H9 (cell line): ENCODE measurements around the gene OGDH. TPM values are rescaled to one million over a fixed set of nuclear protein-coding genes. Genes with fewer than 3 reads are reported as not detected.

Experiments used
- DNase-seq: peaks from one replicate; pipeline ENCODE4 v3.0.0-alpha.2; 2017
- H2AFZ ChIP-seq: one replicate; pipeline ENCODE4 v1.6.1; 2013; ENCODE audit warnings: mild to moderate bottlenecking, low read length, control low read depth, moderate library complexity
- H2AK5ac ChIP-seq: 2 replicates; pipeline ENCODE4 v1.6.1; 2013; ENCODE audit warnings: low read length, control low read depth, mixed read lengths; ENCODE audit not compliant: insufficient read length
- H2BK120ac ChIP-seq: one replicate; pipeline ENCODE4 v1.6.1; 2013; ENCODE audit warnings: low read depth, mild to moderate bottlenecking, low read length, control low read depth, inconsistent platforms; ENCODE audit not compliant: poor library complexity, severe bottlenecking
- H2BK12ac ChIP-seq: 2 replicates; pipeline ENCODE4 v1.6.1; 2013; ENCODE audit warnings: low read length, control low read depth, mixed read lengths, low read depth; ENCODE audit not compliant: insufficient read length
- H2BK15ac ChIP-seq: 2 replicates; pipeline ENCODE4 v1.6.1; 2013; ENCODE audit warnings: low read depth, low read length, control low read depth
- H2BK20ac ChIP-seq: one replicate; pipeline ENCODE4 v1.6.1; 2013; ENCODE audit warnings: low read depth, mild to moderate bottlenecking, low read length, control low read depth, inconsistent platforms; ENCODE audit not compliant: poor library complexity, severe bottlenecking
- H2BK5ac ChIP-seq: 2 replicates; pipeline ENCODE4 v1.6.1; 2013; ENCODE audit warnings: low read length, control low read depth, mixed read lengths; ENCODE audit not compliant: insufficient read length
- H3K14ac ChIP-seq: 2 replicates; pipeline ENCODE4 v1.6.1; 2013; ENCODE audit warnings: low read length, control low read depth; ENCODE audit not compliant: insufficient read depth
- H3K18ac ChIP-seq: 2 replicates; pipeline ENCODE4 v1.6.1; 2013; ENCODE audit warnings: low read depth, mild to moderate bottlenecking, mixed read lengths, low read length, control low read depth; ENCODE audit not compliant: insufficient read length
- H3K23ac ChIP-seq: 2 replicates; pipeline ENCODE4 v1.6.1; 2013; ENCODE audit warnings: low read length, control low read depth, mixed read lengths, low read depth; ENCODE audit not compliant: insufficient read length
- H3K23me2 ChIP-seq: 2 replicates; pipeline ENCODE4 v1.6.1; 2013; ENCODE audit warnings: low read depth, mild to moderate bottlenecking, mixed read lengths, low read length, control low read depth; ENCODE audit not compliant: insufficient read length, poor library complexity, severe bottlenecking
- H3K27ac ChIP-seq: 2 replicates; pipeline ENCODE4 v1.5.1; 2013; ENCODE audit warnings: low read length, control low read depth, mixed read lengths, low read depth; ENCODE audit not compliant: insufficient read length
- H3K27me3 ChIP-seq: 2 replicates; pipeline ENCODE4 v1.6.1; 2013; ENCODE audit warnings: low read length, control low read depth, inconsistent platforms; ENCODE audit not compliant: insufficient read depth
- H3K4ac ChIP-seq: 2 replicates; pipeline ENCODE4 v1.6.1; 2013; ENCODE audit warnings: low read depth, mild to moderate bottlenecking, control low read depth, inconsistent platforms, low read length, moderate library complexity
- H3K4me1 ChIP-seq: 2 replicates; pipeline ENCODE4 v1.6.1; 2013; ENCODE audit warnings: low read length, control low read depth, inconsistent platforms; ENCODE audit not compliant: insufficient read depth
- H3K4me2 ChIP-seq: 2 replicates; pipeline ENCODE4 v1.6.1; 2013; ENCODE audit warnings: low read length, control low read depth, mixed read lengths; ENCODE audit not compliant: insufficient read length, insufficient read depth
- H3K56ac ChIP-seq: 2 replicates; pipeline ENCODE4 v1.6.1; 2013; ENCODE audit warnings: low read depth, mild to moderate bottlenecking, mixed read lengths, low read length, control low read depth; ENCODE audit not compliant: insufficient read length
- H3K79me1 ChIP-seq: 2 replicates; pipeline ENCODE4 v1.6.1; 2013; ENCODE audit warnings: low read depth, mild to moderate bottlenecking, moderate library complexity, low read length, control low read depth, inconsistent platforms; ENCODE audit not compliant: insufficient read depth, poor library complexity, severe bottlenecking
- H3K79me2 ChIP-seq: 2 replicates; pipeline ENCODE4 v1.6.1; 2013; ENCODE audit warnings: low read length, control low read depth, inconsistent platforms; ENCODE audit not compliant: insufficient read depth
- H3K9ac ChIP-seq: 2 replicates; pipeline ENCODE4 v1.6.1; 2013; ENCODE audit warnings: low read length, control low read depth, mixed read lengths; ENCODE audit not compliant: insufficient read length; ENCODE audit errors: extremely low read depth
- H3K9me3 ChIP-seq: one replicate; pipeline ENCODE4 v1.6.1; 2013; ENCODE audit warnings: low read depth, low read length, inconsistent platforms; ENCODE audit not compliant: control insufficient read depth
- H3T11ph ChIP-seq: one replicate; pipeline ENCODE4 v1.6.1; 2013; ENCODE audit warnings: mild to moderate bottlenecking, low read length, control low read depth, inconsistent platforms
- H4K20me1 ChIP-seq: one replicate; pipeline ENCODE4 v1.6.1; 2013; ENCODE audit not compliant: control insufficient read depth, insufficient read length, insufficient read depth
- H4K5ac ChIP-seq: 2 replicates; pipeline ENCODE4 v1.6.1; 2013; ENCODE audit warnings: low read depth, mild to moderate bottlenecking, mixed read lengths, low read length, control low read depth; ENCODE audit not compliant: insufficient read length
- H4K8ac ChIP-seq: replicated peaks from 2 replicates; pipeline ENCODE4 v1.6.1; 2013; ENCODE audit warnings: low read length, control low read depth, mixed read lengths, low read depth; ENCODE audit not compliant: insufficient read length
- H4K91ac ChIP-seq: 2 replicates; pipeline ENCODE4 v1.6.1; 2013; ENCODE audit warnings: low read depth, mild to moderate bottlenecking, moderate library complexity, mixed read lengths, low read length, control low read depth; ENCODE audit not compliant: insufficient read length
- H3K27ac Mint-ChIP-seq, 3 experiments: 2 replicates in 2 of 3; 3 replicates in 1 of 3; pipeline ENCODE4 v1.8.0; 2020 to 2021; ENCODE audit warnings: mixed read lengths in 3 of 3, mild to moderate bottlenecking in 1 of 3, moderate library complexity in 1 of 3
- H3K27me3 Mint-ChIP-seq: 2 replicates; pipeline ENCODE4 v1.8.0; 2021; ENCODE audit warnings: low read depth, mild to moderate bottlenecking, moderate library complexity, mixed read lengths
- H3K36me3 Mint-ChIP-seq, 3 experiments: 2 replicates in 2 of 3; 3 replicates in 1 of 3; pipeline ENCODE4 v1.8.0; 2020 to 2021; ENCODE audit warnings: low read depth in 3 of 3, mixed read lengths in 3 of 3; ENCODE audit not compliant: insufficient read depth in 1 of 3
- H3K4me1 Mint-ChIP-seq, 2 experiments: 2 replicates each; pipeline ENCODE4 v1.8.0; 2020; ENCODE audit warnings: mixed read lengths in 2 of 2
- H3K4me3 Mint-ChIP-seq, 2 experiments: 2 replicates in 1 of 2; 3 replicates in 1 of 2; pipeline ENCODE4 v1.8.0; 2020 to 2021; ENCODE audit warnings: mild to moderate bottlenecking in 2 of 2, mixed read lengths in 2 of 2, moderate library complexity in 1 of 2
- H3K9me3 Mint-ChIP-seq, 2 experiments: 2 replicates in 1 of 2; 3 replicates in 1 of 2; pipeline ENCODE4 v1.8.0; 2020; ENCODE audit warnings: mild to moderate bottlenecking in 2 of 2, mixed read lengths in 2 of 2, moderate library complexity in 1 of 2
- CTCF ChIP-seq: fragments of 200-600 bp; sonication (generic); conservative IDR thresholded peaks from 3 replicates; pipeline ENCODE4 v1.8.0; 2021; ENCODE audit warnings: antibody characterized with exemption, mild to moderate bottlenecking
- WGBS: extraction: QIAGEN DNeasy Blood & Tissue Kit; methylation state at CpG from one replicate; pipeline ENCODE4 v1.1.7; 2013; ENCODE audit warnings: missing lambda C conversion rate, low lambda C conversion rate, mixed read lengths; ENCODE audit not compliant: insufficient read length; ENCODE audit errors: extremely low coverage; 5-methylcytosine and 5-hydroxymethylcytosine counted together
- total RNA-seq: library from RNA; stranded (reverse); gene quantifications from 2 replicates; pipeline ENCODE4 v1.2.1, GENCODE V29; 2021

The OGDH gene
- total RNA-seq, 1 experiment from 2014 or later = 77.3 TPM

GRCh38 chr7:44633254-44634186, 27.1 kb downstream of the OGDH start:
- Mint-ChIP-seq H3K27me3 (no peaks in the 10 kb centered on the region), H3K9me3 (no peaks in the 10 kb centered on the region), H3K4me3 (no peak overlapping the region), H3K27ac (peak overlapping the region in 1 of 3 experiments; percentile 44; a peak in 1 of 7 replicates), H3K4me1 (peaks cover 46 to 47% of the 10 kb centered on the region in 2 experiments), H3K36me3 (peaks cover 2 to 16% (median 4%) of the 10 kb centered on the region in 3 experiments; a peak in 6 of 7 replicates)
- no peak overlapping the region for H4K5ac ChIP-seq
- H2AK5ac ChIP-seq = no peak overlapping the region
- no peaks in the 10 kb centered on the region for H3K79me1 ChIP-seq
- H3K23me2 ChIP-seq = no peaks in the 10 kb centered on the region
- no peak overlapping the region for H4K8ac ChIP-seq
- DNase-seq = no peak
- H3K4me2 ChIP-seq = no peak overlapping the region
- no peak overlapping the region for H3K27ac ChIP-seq
- H3K4ac ChIP-seq = no peak overlapping the region
- no peak overlapping the region for H3K18ac ChIP-seq
- TF ChIP-seq CTCF = no peak
- H4K91ac ChIP-seq = no peak overlapping the region
- H3K27me3 ChIP-seq = no peaks in the 10 kb centered on the region
- H3K14ac ChIP-seq = no peak overlapping the region
- H3K9me3 ChIP-seq = no peaks in the 10 kb centered on the region
- H2BK15ac ChIP-seq = no peak overlapping the region
- H2BK20ac ChIP-seq = no peak overlapping the region
- peaks cover 2% of the 10 kb centered on the region; the same call in 1 of the 2 replicates for H3K4me1 ChIP-seq
- H4K20me1 ChIP-seq = no peaks in the 10 kb centered on the region
- no peak overlapping the region for H3K56ac ChIP-seq
- no peak overlapping the region for H2BK5ac ChIP-seq
- H2AFZ ChIP-seq = no peak overlapping the region
- H3K9ac ChIP-seq = no peak overlapping the region
- H2BK12ac ChIP-seq = no peak overlapping the region
- no peak overlapping the region for H3K23ac ChIP-seq
- no peaks in the 10 kb centered on the region for H3K79me2 ChIP-seq
- no peak overlapping the region for H3T11ph ChIP-seq
- H2BK120ac ChIP-seq = no peak overlapping the region
- no CpG with 5 or more reads among the region's 10 CpGs for WGBS
